Adipose tissue (tissue), 3 donors: Measurements from ENCODE around the gene ZNF829. TPM values are rescaled to one million over a fixed set of nuclear protein-coding genes. Genes with fewer than 3 reads are reported as not detected.
A peak's percentile ranks its signal among the peaks of the same experiment; 100 is the strongest.

Experiments
- H3K27ac ChIP-seq: one replicate; pipeline ENCODE4 v1.5.1; 2013; ENCODE audit warnings: low read depth, low read length
- WGBS, 3 donors: extraction: QIAGEN DNeasy Blood & Tissue Kit; methylation state at CpG; one replicate each; pipeline ENCODE4 v1.1.7; 2013; 5-methylcytosine and 5-hydroxymethylcytosine counted together
- polyA plus RNA-seq, 3 donors: library from polyadenylated mRNA; stranded (reverse); fragments of 200-250 nt; gene quantifications; one replicate each; pipeline ENCODE4 v1.2.3, GENCODE V29; 2013
- donor health status: healthy with polysubstance abuse.
- donor health status: Bipolar disorder and iron deficiency.
- donor health status: healthy.

The ZNF829 gene
- polyA plus RNA-seq, 3 donors, result 0.67 to 1.6 (median 0.74) TPM

DNA sequence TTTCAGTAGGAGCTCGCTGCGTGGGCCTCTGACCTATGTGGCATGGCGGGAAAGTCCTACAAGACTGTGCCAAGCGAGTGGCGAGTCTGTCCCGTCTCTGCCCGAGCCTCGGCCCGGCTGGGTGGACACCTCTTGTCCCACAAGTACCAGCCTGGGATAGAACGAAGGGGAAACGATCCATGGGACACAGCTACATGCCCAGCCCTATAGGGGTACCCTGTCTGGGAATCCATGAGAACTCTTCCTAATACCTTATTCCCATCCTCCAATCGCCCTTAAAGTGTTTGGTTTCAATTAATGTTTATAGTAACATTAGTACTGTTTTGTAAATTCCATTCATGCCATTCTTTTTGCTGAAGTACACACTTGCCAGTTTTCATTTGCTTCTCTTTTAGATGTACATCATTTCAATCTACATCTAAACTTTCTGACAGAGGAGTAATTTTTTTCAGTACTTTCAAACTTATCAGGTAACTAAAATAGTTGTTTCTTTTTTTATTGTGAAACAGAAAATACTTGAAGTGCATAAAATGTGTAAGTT is 77.2 kb downstream of the ZNF829 start:
- WGBS, 3 donors, result 10 to 20% (median 19%) methylated on average over 12 of the region's 12 CpGs
- peak overlapping the region; percentile 44 for H3K27ac ChIP-seq

Other genes with a start within 250 kb of the ZNF829 start
- 1 to 10 TPM; 1.6 to 4.5 (median 2.0) TPM for gene ZNF461, start 249.5 kb downstream of the ZNF829 start, polyA plus RNA-seq
- 1 to 10 TPM; 1.5 to 1.8 (median 1.8) TPM for gene ZNF567, start 228.7 kb downstream of the ZNF829 start, polyA plus RNA-seq
- gene ZNF850, start 143.5 kb downstream of the ZNF829 start, polyA plus RNA-seq, result under 1 TPM; 0.31 to 0.45 (median 0.37) TPM
- gene ZNF790, start 77.9 kb downstream of the ZNF829 start, polyA plus RNA-seq, result 1 to 10 TPM; 1.3 to 2.8 (median 2.2) TPM
- gene ZNF345, start 65.4 kb downstream of the ZNF829 start, polyA plus RNA-seq, result 1 to 10 TPM; 1.9 to 5.7 (median 2.2) TPM
- gene ZNF568, start within 50 bp of the ZNF829 start, polyA plus RNA-seq, result 1 to 10 TPM; 2.4 to 8.4 (median 2.6) TPM
- 1 to 10 TPM; 2.7 to 4.3 (median 4.0) TPM for gene ZNF420, start 162.1 kb upstream of the ZNF829 start, polyA plus RNA-seq